Measurements from ENCODE around the gene SOX18.

SOX18 gene

DNA sequence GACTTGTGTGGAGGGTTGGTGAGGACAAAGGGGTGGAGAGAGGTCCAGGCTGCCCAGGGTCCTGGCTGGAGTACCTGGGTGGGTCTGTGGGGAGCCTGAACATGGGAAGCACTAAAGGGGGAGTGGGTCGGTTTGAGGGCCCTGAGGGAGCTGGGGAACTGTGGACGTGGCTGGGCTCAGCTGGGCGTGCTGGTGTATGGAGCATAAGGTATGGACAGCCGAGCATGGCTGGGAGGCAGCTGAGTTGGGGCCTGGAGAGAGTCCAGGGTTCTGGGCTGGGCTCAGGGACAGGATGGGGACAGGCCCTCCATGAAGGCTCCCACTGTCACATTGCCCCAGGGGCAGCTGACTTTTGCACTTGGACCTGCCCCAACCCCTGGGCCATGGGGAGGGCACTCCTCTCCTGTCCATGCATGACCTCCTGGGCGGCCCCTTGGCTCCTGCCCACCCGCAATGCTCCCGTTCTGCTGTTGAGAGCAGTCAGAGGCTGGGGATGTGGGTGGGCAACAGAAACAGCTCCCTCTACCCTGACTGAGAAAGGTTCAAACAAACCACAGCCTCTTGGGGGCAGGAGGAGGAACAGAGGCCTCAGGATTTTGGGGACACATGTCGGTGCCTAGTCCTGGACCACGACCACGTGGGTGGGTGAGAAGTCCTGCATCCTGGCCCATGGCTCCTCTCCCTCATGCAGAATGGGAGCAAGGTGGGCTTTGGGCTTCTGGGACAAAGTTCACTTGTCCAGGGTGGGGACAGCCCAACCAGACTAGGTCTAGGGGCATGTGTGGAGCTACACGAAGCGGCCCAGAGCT lies 9.0 kb downstream of the SOX18 start:
- POLR2A ChIA-PET = no interaction called here
- H3K27me3 ChIP-seq (replicated peaks in 2 of 5; ENCODE audit: control insufficient read depth in 4 of 5, insufficient read depth in 5 of 5, low read length in 4 of 5) = peaks cover 0 to 8% (median 2%) of the 10 kb centered on the region in 5 experiments

GRCh38 chr20:64039293-64040160 lies 9.9 kb downstream of the SOX18 start:
- WGBS (ENCODE audit: insufficient coverage) = 22% methylated on average over 13 of the region's 17 CpGs
- peaks cover 0 to 6% (median 5%) of the 10 kb centered on the region in 4 experiments for H3K36me3 ChIP-seq (ENCODE audit: control insufficient read depth in 4 of 4, insufficient read depth in 4 of 4, low read length in 3 of 4)
- peak overlapping the region in 4 of 7 experiments; percentile 21 to 78 (median 60) for H3K4me3 ChIP-seq (ENCODE audit: control insufficient read depth in 1 of 7, extremely low read depth in 1 of 7, insufficient read depth in 4 of 7, low read depth in 2 of 7, low read length in 6 of 7)
- peaks cover 10 to 71% (median 66%) of the 10 kb centered on the region in 4 experiments for H3K4me1 ChIP-seq (ENCODE audit: control extremely low read depth in 1 of 4, control insufficient read depth in 4 of 4, insufficient read depth in 4 of 4, low read length in 3 of 4)
- DNase-seq = no peak
- CTCF ChIA-PET = interaction anchor here (1.0 to 7.5 kb wide), 11 partner anchors 9 to 81 kb away, joined by 3 to 187 read pairs (median 7); partner anchors contain the start of genes PRPF6, RGS19, SAMD10 and SOX18
- H3K27me3 ChIP-seq (replicated peaks in 2 of 5; ENCODE audit: control insufficient read depth in 4 of 5, insufficient read depth in 5 of 5, low read length in 4 of 5) = peaks cover 0 to 8% (median 2%) of the 10 kb centered on the region in 5 experiments
- POLR2A ChIA-PET = interaction anchor here (1.3 to 1.8 kb wide), 6 partner anchors 10 to 43 kb away, joined by 3 to 9 read pairs (median 4); partner anchors contain the start of genes OPRL1, RGS19, SOX18 and TCEA2
- H3K9me3 ChIP-seq (ENCODE audit: control extremely low read depth in 1 of 5, control insufficient read depth in 4 of 5, insufficient read depth in 2 of 5, low read depth in 1 of 5, low read length in 4 of 5) = no peaks in the 10 kb centered on the region
- H3K27ac ChIP-seq (ENCODE audit: insufficient read depth in 1 of 2, low read depth in 1 of 2, low read length in 2 of 2, poor library complexity in 1 of 2, severe bottlenecking in 2 of 2) = no peak overlapping the region

More for the DNA sequence above, 9.0 kb downstream of the SOX18 start:
- H3K36me3 ChIP-seq (ENCODE audit: control insufficient read depth in 4 of 4, insufficient read depth in 4 of 4, low read length in 3 of 4) = no peaks in the 10 kb centered on the region
- peaks cover 10 to 79% (median 74%) of the 10 kb centered on the region in 4 experiments for H3K4me1 ChIP-seq (ENCODE audit: control extremely low read depth in 1 of 4, control insufficient read depth in 4 of 4, insufficient read depth in 4 of 4, low read length in 3 of 4)
- WGBS (ENCODE audit: insufficient coverage) = 81% methylated on average over 11 of the region's 12 CpGs
- H3K9me3 ChIP-seq (ENCODE audit: control extremely low read depth in 1 of 5, control insufficient read depth in 4 of 5, insufficient read depth in 2 of 5, low read depth in 1 of 5, low read length in 4 of 5) = no peaks in the 10 kb centered on the region
- no peak overlapping the region for H3K27ac ChIP-seq (ENCODE audit: insufficient read depth in 1 of 2, low read depth in 1 of 2, low read length in 2 of 2, poor library complexity in 1 of 2, severe bottlenecking in 2 of 2)
- CTCF ChIA-PET = interaction anchor here (1.1 to 7.5 kb wide), 7 partner anchors 15 to 80 kb away, joined by 3 to 187 read pairs (median 7); partner anchors contain the start of genes PRPF6, SAMD10, SOX18 and TCEA2
- H3K4me3 ChIP-seq (ENCODE audit: control insufficient read depth in 1 of 7, extremely low read depth in 1 of 7, insufficient read depth in 4 of 7, low read depth in 2 of 7, low read length in 6 of 7) = peak overlapping the region in 3 of 7 experiments; percentile 1 to 69 (median 43)
- DNase-seq = no peak

DNA sequence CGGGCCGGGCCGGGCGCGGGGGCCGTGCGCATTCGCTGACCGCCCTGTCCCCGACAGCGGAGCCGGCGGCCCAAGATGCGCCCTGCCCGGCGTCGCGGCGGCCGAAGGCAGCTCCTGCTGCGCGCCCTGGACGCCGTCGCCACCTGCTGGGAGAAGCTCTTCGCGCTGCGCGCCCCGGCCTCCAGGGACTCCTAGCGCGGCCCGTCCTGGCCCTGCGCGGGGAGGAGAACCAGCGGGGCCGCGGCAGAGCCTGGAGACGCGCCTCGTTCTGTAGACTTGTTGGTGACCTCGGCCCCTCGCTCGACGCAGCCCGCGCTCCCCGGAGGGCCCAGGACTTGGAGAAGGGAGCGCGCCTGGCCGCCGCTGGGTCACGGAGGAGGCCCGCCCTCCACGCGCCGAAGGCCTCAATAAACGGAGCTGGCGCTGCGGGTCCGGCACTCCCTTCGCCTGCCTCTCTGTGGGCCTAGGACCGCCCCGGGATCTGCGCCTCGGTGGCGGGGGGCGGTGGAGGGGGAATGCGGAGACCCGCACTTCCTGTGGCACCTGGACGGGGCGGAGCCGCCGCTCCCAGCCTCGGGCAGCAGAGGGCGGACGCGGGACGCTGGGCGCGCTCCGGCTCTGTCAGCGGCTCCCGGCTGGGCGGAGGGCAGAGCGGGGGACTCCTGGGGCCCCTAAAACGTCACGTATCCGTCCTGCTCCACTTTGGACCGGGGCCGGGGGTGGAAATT lies 10.7 kb downstream of the SOX18 start:
- POLR2A ChIA-PET = interaction anchor here (1.0 to 1.8 kb wide), 8 partner anchors 11 to 81 kb away, joined by 3 to 9 read pairs (median 4); partner anchors contain the start of genes OPRL1, RGS19, SAMD10 and SOX18
- CTCF ChIA-PET = interaction anchor here (0.7 to 7.5 kb wide), 18 partner anchors 9 to 82 kb away, joined by 3 to 187 read pairs (median 5); partner anchors contain the start of genes PRPF6, RGS19, SAMD10 and SOX18
- peak; percentile 60 to 80 (median 72) for DNase-seq
- Histone ChIP-seq H3K9me3 (ENCODE audit: control extremely low read depth in 1 of 5, control insufficient read depth in 4 of 5, insufficient read depth in 2 of 5, low read depth in 1 of 5, low read length in 4 of 5) (no peaks in the 10 kb centered on the region), H3K36me3 (ENCODE audit: control insufficient read depth in 4 of 4, insufficient read depth in 4 of 4, low read length in 3 of 4) (peaks cover 3 to 13% (median 12%) of the 10 kb centered on the region in 4 experiments), H3K4me3 (ENCODE audit: control insufficient read depth in 1 of 7, extremely low read depth in 1 of 7, insufficient read depth in 4 of 7, low read depth in 2 of 7, low read length in 6 of 7) (peak overlapping the region; percentile 21 to 78 (median 49)), H3K27ac (ENCODE audit: insufficient read depth in 1 of 2, low read depth in 1 of 2, low read length in 2 of 2, poor library complexity in 1 of 2, severe bottlenecking in 2 of 2) (no peak overlapping the region), H3K4me1 (ENCODE audit: control extremely low read depth in 1 of 4, control insufficient read depth in 4 of 4, insufficient read depth in 4 of 4, low read length in 3 of 4) (peaks cover 10 to 69% (median 63%) of the 10 kb centered on the region in 4 experiments), H3K27me3 (replicated peaks in 2 of 5; ENCODE audit: control insufficient read depth in 4 of 5, insufficient read depth in 5 of 5, low read length in 4 of 5) (peaks cover 0 to 8% (median 2%) of the 10 kb centered on the region in 5 experiments)
- WGBS (ENCODE audit: insufficient coverage) = under 1% methylated on average over 78 of the region's 91 CpGs

DNA sequence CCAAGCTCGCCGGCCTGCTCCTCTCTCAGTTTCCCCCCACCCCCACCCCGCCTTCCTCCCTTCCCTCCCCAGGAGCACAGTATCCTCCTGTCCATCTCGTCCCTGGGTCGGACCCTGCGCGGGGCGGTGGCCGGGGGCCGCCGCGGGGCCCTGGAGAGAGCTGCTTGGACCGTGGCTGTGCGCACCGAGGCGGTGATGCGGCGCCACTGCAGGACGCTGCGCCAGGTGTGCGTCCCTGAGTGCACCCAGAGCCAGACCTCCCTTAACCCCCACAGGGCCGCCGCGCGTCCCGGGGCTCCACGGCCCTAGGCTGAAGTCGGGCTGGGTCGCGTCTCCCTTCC lies 11.2 kb downstream of the SOX18 start:
- 1% methylated on average over 14 of the region's 30 CpGs for WGBS (ENCODE audit: insufficient coverage)
- CTCF ChIA-PET = interaction anchor here (0.7 to 7.5 kb wide), 15 partner anchors 10 to 82 kb away, joined by 3 to 187 read pairs (median 6); partner anchors contain the start of genes PRPF6, RGS19, SAMD10 and SOX18
- H3K9me3 ChIP-seq (ENCODE audit: control extremely low read depth in 1 of 5, control insufficient read depth in 4 of 5, insufficient read depth in 2 of 5, low read depth in 1 of 5, low read length in 4 of 5) = no peaks in the 10 kb centered on the region
- DNase-seq = no peak
- H3K4me3 ChIP-seq (ENCODE audit: control insufficient read depth in 1 of 7, extremely low read depth in 1 of 7, insufficient read depth in 4 of 7, low read depth in 2 of 7, low read length in 6 of 7) = peak overlapping the region in 5 of 7 experiments; percentile 21 to 78 (median 58)
- H3K27ac ChIP-seq (ENCODE audit: insufficient read depth in 1 of 2, low read depth in 1 of 2, low read length in 2 of 2, poor library complexity in 1 of 2, severe bottlenecking in 2 of 2) = no peak overlapping the region
- H3K4me1 ChIP-seq (ENCODE audit: control extremely low read depth in 1 of 4, control insufficient read depth in 4 of 4, insufficient read depth in 4 of 4, low read length in 3 of 4) = peaks cover 10 to 69% (median 63%) of the 10 kb centered on the region in 4 experiments
- H3K36me3 ChIP-seq (ENCODE audit: control insufficient read depth in 4 of 4, insufficient read depth in 4 of 4, low read length in 3 of 4) = peaks cover 3 to 18% (median 14%) of the 10 kb centered on the region in 4 experiments
- POLR2A ChIA-PET = interaction anchor here (0.6 to 1.8 kb wide), 9 partner anchors 11 to 82 kb away, joined by 3 to 9 read pairs (median 3); partner anchors contain the start of genes OPRL1, RGS19, SAMD10 and SOX18
- H3K27me3 ChIP-seq (replicated peaks in 2 of 5; ENCODE audit: control insufficient read depth in 4 of 5, insufficient read depth in 5 of 5, low read length in 4 of 5) = peaks cover 0 to 8% (median 2%) of the 10 kb centered on the region in 5 experiments

GRCh38 chr20:64037498-64038213 lies 11.8 kb downstream of the SOX18 start:
- H3K36me3 ChIP-seq (ENCODE audit: control insufficient read depth in 4 of 4, insufficient read depth in 4 of 4, low read length in 3 of 4) = peaks cover 5 to 22% (median 19%) of the 10 kb centered on the region in 4 experiments
- no peaks in the 10 kb centered on the region for H3K9me3 ChIP-seq (ENCODE audit: control extremely low read depth in 1 of 5, control insufficient read depth in 4 of 5, insufficient read depth in 2 of 5, low read depth in 1 of 5, low read length in 4 of 5)
- peaks cover 0 to 8% (median 2%) of the 10 kb centered on the region in 5 experiments for H3K27me3 ChIP-seq (replicated peaks in 2 of 5; ENCODE audit: control insufficient read depth in 4 of 5, insufficient read depth in 5 of 5, low read length in 4 of 5)
- ChIA-PET POLR2A (interaction anchor here (0.6 to 1.7 kb wide), 3 partner anchors 12 to 43 kb away, joined by 3 to 6 read pairs (median 3); partner anchors contain the start of genes SOX18 and TCEA2), CTCF (interaction anchor here (0.7 to 7.5 kb wide), 15 partner anchors 10 to 83 kb away, joined by 3 to 187 read pairs (median 6); partner anchors contain the start of genes PRPF6, RGS19, SAMD10 and SOX18)
- WGBS (ENCODE audit: insufficient coverage) = 14% methylated on average over 28 of the region's 36 CpGs
- DNase-seq = peak in 1 of 3 donors; percentile 46
- H3K27ac ChIP-seq (ENCODE audit: insufficient read depth in 1 of 2, low read depth in 1 of 2, low read length in 2 of 2, poor library complexity in 1 of 2, severe bottlenecking in 2 of 2) = no peak overlapping the region
- peaks cover 10 to 69% (median 63%) of the 10 kb centered on the region in 4 experiments for H3K4me1 ChIP-seq (ENCODE audit: control extremely low read depth in 1 of 4, control insufficient read depth in 4 of 4, insufficient read depth in 4 of 4, low read length in 3 of 4)
- H3K4me3 ChIP-seq (ENCODE audit: control insufficient read depth in 1 of 7, extremely low read depth in 1 of 7, insufficient read depth in 4 of 7, low read depth in 2 of 7, low read length in 6 of 7) = peak overlapping the region in 2 of 7 experiments; percentile 26 to 78

Measured in common myeloid progenitor, CD34-positive (primary cell).